PFSK-1 (cell line): ENCODE results near the gene RPS6KA5.

Experiments
- POLR2AphosphoS5 ChIP-seq: IDR thresholded peaks from 2 replicates; pipeline ENCODE4 v1.6.1; 2012; ENCODE audit warnings: low read depth, mild to moderate bottlenecking, control low read depth, low read length, moderate library complexity
- SIN3A ChIP-seq: IDR thresholded peaks from 2 replicates; pipeline ENCODE4 v1.6.1; 2012; ENCODE audit warnings: mild to moderate bottlenecking, low read length, moderate library complexity, borderline replicate concordance; ENCODE audit not compliant: insufficient read depth
- TAF1 ChIP-seq: IDR thresholded peaks from 2 replicates; pipeline ENCODE4 v1.6.1; 2012; ENCODE audit warnings: low read length, control low read depth, borderline replicate concordance; ENCODE audit not compliant: insufficient read depth
- TF ChIP-seq, protein P1 (sequence below), 2 experiments: IDR thresholded peaks; 2 replicates each; pipeline versions ENCODE4 v1.6.1 to v1.8.0; 2011 to 2012; ENCODE audit warnings: low read depth in 2 of 2, low read length in 2 of 2, control low read depth in 1 of 2, inconsistent platforms in 1 of 2, mild to moderate bottlenecking in 1 of 2, moderate library complexity in 1 of 2; ENCODE audit not compliant: insufficient read depth in 1 of 2

DNA sequence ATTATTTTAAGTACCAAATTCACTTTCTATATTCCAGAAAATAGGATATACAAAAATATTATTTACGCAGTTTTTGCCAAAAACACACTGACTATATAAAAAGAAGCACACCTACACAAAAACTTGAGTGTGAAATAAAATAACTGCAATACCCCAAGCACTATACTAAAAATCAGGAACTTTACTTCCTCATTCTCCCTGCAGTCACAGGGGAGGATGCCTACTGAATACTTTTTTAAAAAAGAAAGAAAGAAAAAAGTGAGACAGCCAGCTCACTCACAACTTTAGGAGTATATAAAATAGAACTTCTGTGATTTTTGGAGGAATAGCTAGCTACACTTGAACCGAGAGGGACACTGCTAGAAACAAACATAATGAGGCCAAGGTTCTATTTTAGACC, 12.2 kb downstream of the RPS6KA5 start:
- TF ChIP-seq, protein P1, sequence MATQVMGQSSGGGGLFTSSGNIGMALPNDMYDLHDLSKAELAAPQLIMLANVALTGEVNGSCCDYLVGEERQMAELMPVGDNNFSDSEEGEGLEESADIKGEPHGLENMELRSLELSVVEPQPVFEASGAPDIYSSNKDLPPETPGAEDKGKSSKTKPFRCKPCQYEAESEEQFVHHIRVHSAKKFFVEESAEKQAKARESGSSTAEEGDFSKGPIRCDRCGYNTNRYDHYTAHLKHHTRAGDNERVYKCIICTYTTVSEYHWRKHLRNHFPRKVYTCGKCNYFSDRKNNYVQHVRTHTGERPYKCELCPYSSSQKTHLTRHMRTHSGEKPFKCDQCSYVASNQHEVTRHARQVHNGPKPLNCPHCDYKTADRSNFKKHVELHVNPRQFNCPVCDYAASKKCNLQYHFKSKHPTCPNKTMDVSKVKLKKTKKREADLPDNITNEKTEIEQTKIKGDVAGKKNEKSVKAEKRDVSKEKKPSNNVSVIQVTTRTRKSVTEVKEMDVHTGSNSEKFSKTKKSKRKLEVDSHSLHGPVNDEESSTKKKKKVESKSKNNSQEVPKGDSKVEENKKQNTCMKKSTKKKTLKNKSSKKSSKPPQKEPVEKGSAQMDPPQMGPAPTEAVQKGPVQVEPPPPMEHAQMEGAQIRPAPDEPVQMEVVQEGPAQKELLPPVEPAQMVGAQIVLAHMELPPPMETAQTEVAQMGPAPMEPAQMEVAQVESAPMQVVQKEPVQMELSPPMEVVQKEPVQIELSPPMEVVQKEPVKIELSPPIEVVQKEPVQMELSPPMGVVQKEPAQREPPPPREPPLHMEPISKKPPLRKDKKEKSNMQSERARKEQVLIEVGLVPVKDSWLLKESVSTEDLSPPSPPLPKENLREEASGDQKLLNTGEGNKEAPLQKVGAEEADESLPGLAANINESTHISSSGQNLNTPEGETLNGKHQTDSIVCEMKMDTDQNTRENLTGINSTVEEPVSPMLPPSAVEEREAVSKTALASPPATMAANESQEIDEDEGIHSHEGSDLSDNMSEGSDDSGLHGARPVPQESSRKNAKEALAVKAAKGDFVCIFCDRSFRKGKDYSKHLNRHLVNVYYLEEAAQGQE (IDR thresholded peaks at IDR 0.05; ENCODE audit: insufficient read depth in 1 of 2, low read depth in 2 of 2, low read length in 2 of 2), result no peak
- TF ChIP-seq TAF1 (no peak), POLR2AphosphoS5 (no peak), SIN3A (no peak)
